ENCODE data around the gene PCDHGB1. TPM values are rescaled to one million over a fixed set of nuclear protein-coding genes. Genes with fewer than 3 reads are reported as not detected.

PCDHGB1 gene
- total RNA-seq (1 to 10 TPM; 2.4 to 8.4 TPM), polyA plus RNA-seq (under 1 TPM; 0.17 to 0.20 TPM)
- long read RNA-seq, donor 1, result 0 reads
- long read RNA-seq, donor 2, partial matches to known transcripts, result 0 of 1 reads
- long read RNA-seq, donor 2, other reads (novel, unspliced or antisense), result 0 of 1 reads
- long read RNA-seq, donor 3, result 0 reads
- long read RNA-seq, donor 4, result 0 reads
- long read RNA-seq, donor 5, result 0 reads

DNA sequence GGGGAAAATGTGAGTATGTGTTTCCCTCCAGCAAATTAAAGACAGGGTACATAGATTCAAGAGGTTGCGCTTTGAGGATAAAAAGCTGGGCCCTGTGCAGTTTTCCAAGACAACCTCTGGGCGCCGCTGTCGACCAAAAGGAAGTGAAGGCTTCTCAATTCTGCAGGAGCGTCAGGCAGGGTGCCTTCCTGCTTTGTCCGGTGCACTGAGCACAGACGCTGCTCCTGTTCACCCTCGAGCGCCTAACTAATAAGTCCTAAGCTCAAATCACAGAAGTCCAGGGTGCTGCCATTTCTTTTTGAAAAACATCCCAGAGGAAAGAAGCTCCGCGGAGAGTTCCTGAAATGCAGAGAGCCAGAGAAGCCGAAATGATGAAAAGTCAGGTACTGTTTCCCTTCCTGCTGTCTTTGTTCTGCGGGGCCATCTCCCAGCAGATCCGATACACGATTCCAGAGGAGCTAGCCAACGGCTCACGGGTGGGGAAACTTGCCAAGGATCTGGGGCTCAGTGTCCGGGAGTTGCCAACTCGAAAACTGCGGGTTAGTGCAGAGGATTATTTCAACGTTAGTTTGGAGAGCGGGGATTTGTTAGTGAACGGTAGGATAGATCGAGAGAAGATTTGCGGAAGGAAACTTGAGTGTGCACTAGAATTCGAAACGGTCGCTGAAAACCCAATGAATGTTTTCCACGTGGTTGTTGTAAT, at the start of gene PCDHGB1:
PCDHGB1 (plus strand) TSS at position 183 of the 703 bp plus-strand sequence; CDS start at position 345, 162 bp downstream.
- ATAC-seq (ENCODE audit: insufficient read depth, low FRiP score) (no peak), DNase-seq (peak in 2 of 3 donors; percentile 20 to 31)
- Histone ChIP-seq H3K4me1 (ENCODE audit: control insufficient read depth in 5 of 5, insufficient read depth in 5 of 5, low read length in 5 of 5) (no peaks in the 10 kb centered on the region), H3K4me3 (no peak within 1 kb of the TSS), H3K27ac (ENCODE audit: low read depth in 1 of 2, low read length in 1 of 2) (no peak within 1 kb of the TSS), H3K9ac (ENCODE audit: insufficient read depth in 1 of 2, low read length in 2 of 2) (no peak within 1 kb of the TSS), H3K9me3 (ENCODE audit: control insufficient read depth in 4 of 4, insufficient read depth in 3 of 4, low read length in 3 of 4) (peaks cover 0 to 43% (median 21%) of the 10 kb centered on the region in 4 donors), H3K36me3 (ENCODE audit: control insufficient read depth in 4 of 4, insufficient read depth in 4 of 4, low read length in 4 of 4) (no peaks in the 10 kb centered on the region), H3K27me3 (ENCODE audit: control insufficient read depth in 3 of 3, insufficient read depth in 3 of 3, low read length in 2 of 3) (no peaks in the 10 kb centered on the region)
- 26 to 30% methylated on average over 29 of the region's 29 CpGs for WGBS, 2 donors
- TF ChIP-seq, protein P1, sequence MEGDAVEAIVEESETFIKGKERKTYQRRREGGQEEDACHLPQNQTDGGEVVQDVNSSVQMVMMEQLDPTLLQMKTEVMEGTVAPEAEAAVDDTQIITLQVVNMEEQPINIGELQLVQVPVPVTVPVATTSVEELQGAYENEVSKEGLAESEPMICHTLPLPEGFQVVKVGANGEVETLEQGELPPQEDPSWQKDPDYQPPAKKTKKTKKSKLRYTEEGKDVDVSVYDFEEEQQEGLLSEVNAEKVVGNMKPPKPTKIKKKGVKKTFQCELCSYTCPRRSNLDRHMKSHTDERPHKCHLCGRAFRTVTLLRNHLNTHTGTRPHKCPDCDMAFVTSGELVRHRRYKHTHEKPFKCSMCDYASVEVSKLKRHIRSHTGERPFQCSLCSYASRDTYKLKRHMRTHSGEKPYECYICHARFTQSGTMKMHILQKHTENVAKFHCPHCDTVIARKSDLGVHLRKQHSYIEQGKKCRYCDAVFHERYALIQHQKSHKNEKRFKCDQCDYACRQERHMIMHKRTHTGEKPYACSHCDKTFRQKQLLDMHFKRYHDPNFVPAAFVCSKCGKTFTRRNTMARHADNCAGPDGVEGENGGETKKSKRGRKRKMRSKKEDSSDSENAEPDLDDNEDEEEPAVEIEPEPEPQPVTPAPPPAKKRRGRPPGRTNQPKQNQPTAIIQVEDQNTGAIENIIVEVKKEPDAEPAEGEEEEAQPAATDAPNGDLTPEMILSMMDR (IDR thresholded peaks at IDR 0.05; ENCODE audit: control extremely low read depth, extremely low read depth), result no peak

- Histone ChIP-seq H3K27ac (ENCODE audit: low read depth in 1 of 2, low read length in 1 of 2) (no peak within 1 kb of the TSS), H3K9me3 (ENCODE audit: control insufficient read depth in 4 of 4, insufficient read depth in 3 of 4, low read length in 3 of 4) (peaks cover 7 to 51% (median 27%) of the 10 kb centered on the region in 4 donors), H3K9ac (ENCODE audit: insufficient read depth in 1 of 2, low read length in 2 of 2) (no peak within 1 kb of the TSS), H3K4me3 (no peak within 1 kb of the TSS), H3K36me3 (ENCODE audit: control insufficient read depth in 4 of 4, insufficient read depth in 4 of 4, low read length in 4 of 4) (peaks cover 0 to 10% (median 0%) of the 10 kb centered on the region in 4 donors), H3K4me1 (ENCODE audit: control insufficient read depth in 5 of 5, insufficient read depth in 5 of 5, low read length in 5 of 5) (no peaks in the 10 kb centered on the region), H3K27me3 (ENCODE audit: control insufficient read depth in 3 of 3, insufficient read depth in 3 of 3, low read length in 2 of 3) (no peaks in the 10 kb centered on the region)
- no peak for ATAC-seq (ENCODE audit: insufficient read depth, low FRiP score)
- DNase-seq, result no peak
- 48 to 56% methylated on average over 35 to 36 of the region's 36 CpGs for WGBS, 2 donors
- TF ChIP-seq, protein P1 (IDR thresholded peaks at IDR 0.05; ENCODE audit: control extremely low read depth, extremely low read depth), result no peak
Observed at GRCh38 chr5:141303756-141304155, 46.1 kb upstream of the PCDHGB1 start, which contains the start of gene SLC25A2. SLC25A2 (minus strand) TSS chr5:141304049; CDS start chr5:141303865, 184 bp downstream.

- no peaks in the 10 kb centered on the region for H3K4me1 ChIP-seq (ENCODE audit: control insufficient read depth in 5 of 5, insufficient read depth in 5 of 5, low read length in 5 of 5)
- 100% methylated on average over 1 of the region's 1 CpG for WGBS, 2 donors
Observed at GRCh38 chr5:141306630-141307029, 43.3 kb upstream of the PCDHGB1 start.

More at GRCh38 chr5:141306630-141307029, 43.3 kb upstream of the PCDHGB1 start:
- no peaks in the 10 kb centered on the region for H3K27me3 ChIP-seq (ENCODE audit: control insufficient read depth in 3 of 3, insufficient read depth in 3 of 3, low read length in 2 of 3)
- H3K4me3 ChIP-seq, result no peak overlapping the region
- no peak for DNase-seq
- no peak overlapping the region for H3K27ac ChIP-seq (ENCODE audit: low read depth in 1 of 2, low read length in 1 of 2)
- H3K9ac ChIP-seq (ENCODE audit: insufficient read depth in 1 of 2, low read length in 2 of 2), result no peak overlapping the region
- no peak for ATAC-seq (ENCODE audit: insufficient read depth, low FRiP score)
- peaks cover 0 to 13% (median 0%) of the 10 kb centered on the region in 4 donors for H3K36me3 ChIP-seq (ENCODE audit: control insufficient read depth in 4 of 4, insufficient read depth in 4 of 4, low read length in 4 of 4)
- TF ChIP-seq, protein P1 (IDR thresholded peaks at IDR 0.05; ENCODE audit: control extremely low read depth, extremely low read depth), result no peak
- H3K9me3 ChIP-seq (ENCODE audit: control insufficient read depth in 4 of 4, insufficient read depth in 3 of 4, low read length in 3 of 4), result peaks cover 4 to 52% (median 28%) of the 10 kb centered on the region in 4 donors
